ENCODE data around the gene SEL1L. TPM values are rescaled to one million over a fixed set of nuclear protein-coding genes. Genes with fewer than 3 reads are reported as not detected.

SEL1L gene
- total RNA-seq, result 55.9 and 56.1 TPM in 2 replicates

- peaks cover 6% of the 10 kb centered on the region for H3K27me3 Mint-ChIP-seq (ENCODE audit: insufficient read depth)
- intact Hi-C loops (cut with micrococcal nuclease), result loop anchor here (1.0 to 2.0 kb wide), 8 partner anchors 10 to 592 kb away; partner anchors contain the start of gene CEP128
- peaks cover 41% of the 10 kb centered on the region for H3K4me1 Mint-ChIP-seq (ENCODE audit: low read depth)
- peak within 1 kb of the TSS; percentile 59 for H3K27ac Mint-ChIP-seq
- peak within 1 kb of the TSS; percentile 95 for H3K4me3 Mint-ChIP-seq
- DNase-seq (ENCODE audit: low spot score), result peak; percentile 99
- H3K9me3 Mint-ChIP-seq, result no peaks in the 10 kb centered on the region
- peaks cover 1% of the 10 kb centered on the region for H3K36me3 Mint-ChIP-seq (ENCODE audit: low read depth)
These were observed at the start of gene SEL1L for GRCh38 chr14:81533536-81534343. Gene SEL1L (minus strand): TSS chr14:81533853. CDS start chr14:81533744, 109 bp downstream.

GRCh38 chr14:81582420-81582819 lies 48.8 kb upstream of the SEL1L start:
- Mint-ChIP-seq H3K4me1 (ENCODE audit: low read depth) (no peaks in the 10 kb centered on the region), H3K27ac (no peak overlapping the region), H3K27me3 (ENCODE audit: insufficient read depth) (no peaks in the 10 kb centered on the region), H3K4me3 (no peak overlapping the region), H3K9me3 (peaks cover 16% of the 10 kb centered on the region), H3K36me3 (ENCODE audit: low read depth) (no peaks in the 10 kb centered on the region)
- intact Hi-C loops (cut with micrococcal nuclease), result no loop called here
- DNase-seq (ENCODE audit: low spot score), result no peak

- intact Hi-C loops (cut with micrococcal nuclease), result no loop called here
- H3K9me3 Mint-ChIP-seq, result peaks cover 13% of the 10 kb centered on the region
- H3K36me3 Mint-ChIP-seq (ENCODE audit: low read depth), result no peaks in the 10 kb centered on the region
- peaks cover 2% of the 10 kb centered on the region for H3K27me3 Mint-ChIP-seq (ENCODE audit: insufficient read depth)
- H3K27ac Mint-ChIP-seq, result no peak overlapping the region
- DNase-seq (ENCODE audit: low spot score), result no peak
- no peak overlapping the region for H3K4me3 Mint-ChIP-seq
- no peaks in the 10 kb centered on the region for H3K4me1 Mint-ChIP-seq (ENCODE audit: low read depth)
These were observed 45.5 kb upstream of the SEL1L start for GRCh38 chr14:81579115-81579514.

GRCh38 chr14:81571437-81571836 lies 37.8 kb upstream of the SEL1L start:
- DNase-seq (ENCODE audit: low spot score), result no peak
- H3K27me3 Mint-ChIP-seq (ENCODE audit: insufficient read depth), result peaks cover 2% of the 10 kb centered on the region
- no peak overlapping the region for H3K4me3 Mint-ChIP-seq
- no peaks in the 10 kb centered on the region for H3K4me1 Mint-ChIP-seq (ENCODE audit: low read depth)
- H3K27ac Mint-ChIP-seq, result no peak overlapping the region
- intact Hi-C loops (cut with micrococcal nuclease), result no loop called here
- no peaks in the 10 kb centered on the region for H3K9me3 Mint-ChIP-seq
- no peaks in the 10 kb centered on the region for H3K36me3 Mint-ChIP-seq (ENCODE audit: low read depth)

GRCh38 chr14:81567302-81567701 lies 33.6 kb upstream of the SEL1L start:
- H3K36me3 Mint-ChIP-seq (ENCODE audit: low read depth), result no peaks in the 10 kb centered on the region
- H3K9me3 Mint-ChIP-seq, result no peaks in the 10 kb centered on the region
- H3K27me3 Mint-ChIP-seq (ENCODE audit: insufficient read depth), result no peaks in the 10 kb centered on the region
- H3K4me1 Mint-ChIP-seq (ENCODE audit: low read depth), result no peaks in the 10 kb centered on the region
- DNase-seq (ENCODE audit: low spot score), result no peak
- H3K27ac Mint-ChIP-seq, result no peak overlapping the region
- intact Hi-C loops (cut with micrococcal nuclease), result loop anchor here (5.0 kb wide), 1 partner anchor 425 kb away; no protein-coding TSS in a partner anchor
- no peak overlapping the region for H3K4me3 Mint-ChIP-seq

GRCh38 chr14:81565441-81566290 lies 32.0 kb upstream of the SEL1L start:
- H3K4me1 Mint-ChIP-seq (ENCODE audit: low read depth), result no peaks in the 10 kb centered on the region
- H3K27ac Mint-ChIP-seq, result no peak overlapping the region
- H3K4me3 Mint-ChIP-seq, result no peak overlapping the region
- no peaks in the 10 kb centered on the region for H3K36me3 Mint-ChIP-seq (ENCODE audit: low read depth)
- H3K9me3 Mint-ChIP-seq, result no peaks in the 10 kb centered on the region
- intact Hi-C loops (cut with micrococcal nuclease), result loop anchor here (5.0 kb wide), 1 partner anchor 427 kb away; no protein-coding TSS in a partner anchor
- no peak for DNase-seq (ENCODE audit: low spot score)
- no peaks in the 10 kb centered on the region for H3K27me3 Mint-ChIP-seq (ENCODE audit: insufficient read depth)

GRCh38 chr14:81562818-81563217 lies 29.2 kb upstream of the SEL1L start:
- H3K27me3 Mint-ChIP-seq (ENCODE audit: insufficient read depth), result no peaks in the 10 kb centered on the region
- H3K4me3 Mint-ChIP-seq, result no peak overlapping the region
- H3K9me3 Mint-ChIP-seq, result no peaks in the 10 kb centered on the region
- no peaks in the 10 kb centered on the region for H3K36me3 Mint-ChIP-seq (ENCODE audit: low read depth)
- intact Hi-C loops (cut with micrococcal nuclease), result no loop called here
- no peak for DNase-seq (ENCODE audit: low spot score)
- no peak overlapping the region for H3K27ac Mint-ChIP-seq
- no peaks in the 10 kb centered on the region for H3K4me1 Mint-ChIP-seq (ENCODE audit: low read depth)

- Mint-ChIP-seq H3K4me3 (no peak overlapping the region), H3K36me3 (ENCODE audit: low read depth) (no peaks in the 10 kb centered on the region), H3K27me3 (ENCODE audit: insufficient read depth) (no peaks in the 10 kb centered on the region), H3K9me3 (no peaks in the 10 kb centered on the region), H3K27ac (no peak overlapping the region), H3K4me1 (ENCODE audit: low read depth) (no peaks in the 10 kb centered on the region)
- DNase-seq (ENCODE audit: low spot score), result no peak
- intact Hi-C loops (cut with micrococcal nuclease), result no loop called here
These were observed 27.6 kb upstream of the SEL1L start for GRCh38 chr14:81561084-81561775.

- no peak overlapping the region for H3K27ac Mint-ChIP-seq
- no peak for DNase-seq (ENCODE audit: low spot score)
- no peak overlapping the region for H3K4me3 Mint-ChIP-seq
- H3K27me3 Mint-ChIP-seq (ENCODE audit: insufficient read depth), result no peaks in the 10 kb centered on the region
- intact Hi-C loops (cut with micrococcal nuclease), result no loop called here
- no peaks in the 10 kb centered on the region for H3K36me3 Mint-ChIP-seq (ENCODE audit: low read depth)
- H3K4me1 Mint-ChIP-seq (ENCODE audit: low read depth), result no peaks in the 10 kb centered on the region
- H3K9me3 Mint-ChIP-seq, result no peaks in the 10 kb centered on the region
These were observed 25.7 kb upstream of the SEL1L start for GRCh38 chr14:81559385-81559784.

- Mint-ChIP-seq H3K27ac (no peak overlapping the region), H3K4me3 (no peak overlapping the region), H3K36me3 (ENCODE audit: low read depth) (no peaks in the 10 kb centered on the region), H3K27me3 (ENCODE audit: insufficient read depth) (no peaks in the 10 kb centered on the region), H3K4me1 (ENCODE audit: low read depth) (no peaks in the 10 kb centered on the region), H3K9me3 (no peaks in the 10 kb centered on the region)
- intact Hi-C loops (cut with micrococcal nuclease), result no loop called here
- no peak for DNase-seq (ENCODE audit: low spot score)
These were observed 23.5 kb upstream of the SEL1L start for GRCh38 chr14:81557146-81557545.

GRCh38 chr14:81555684-81556083 lies 22.0 kb upstream of the SEL1L start:
- Mint-ChIP-seq H3K9me3 (no peaks in the 10 kb centered on the region), H3K4me3 (no peak overlapping the region), H3K27me3 (ENCODE audit: insufficient read depth) (no peaks in the 10 kb centered on the region), H3K4me1 (ENCODE audit: low read depth) (peaks cover 4% of the 10 kb centered on the region), H3K27ac (no peak overlapping the region), H3K36me3 (ENCODE audit: low read depth) (no peaks in the 10 kb centered on the region)
- intact Hi-C loops (cut with micrococcal nuclease), result no loop called here
- DNase-seq (ENCODE audit: low spot score), result no peak

- H3K9me3 Mint-ChIP-seq, result no peaks in the 10 kb centered on the region
- no peaks in the 10 kb centered on the region for H3K36me3 Mint-ChIP-seq (ENCODE audit: low read depth)
- no peak overlapping the region for H3K4me3 Mint-ChIP-seq
- no peaks in the 10 kb centered on the region for H3K27me3 Mint-ChIP-seq (ENCODE audit: insufficient read depth)
- peaks cover 10% of the 10 kb centered on the region for H3K4me1 Mint-ChIP-seq (ENCODE audit: low read depth)
- intact Hi-C loops (cut with micrococcal nuclease), result no loop called here
- no peak for DNase-seq (ENCODE audit: low spot score)
- no peak overlapping the region for H3K27ac Mint-ChIP-seq
These were observed 21.4 kb upstream of the SEL1L start for GRCh38 chr14:81555051-81555450.
